GM21786 (cell line): ENCODE results near the gene CD6.

Experiments
- ATAC-seq: cut with Tn5 transposase; IDR thresholded peaks from one replicate; pipeline ENCODE4 v1.9.1; 2021; ENCODE audit not compliant: unreplicated experiment

The CD6 gene

GRCh38 chr11:60934790-60935605 is 36.5 kb upstream of the CD6 start:
- ATAC-seq: no peak

- ATAC-seq: no peak
These were observed 35.6 kb upstream of the CD6 start for GRCh38 chr11:60935676-60936442.

DNA sequence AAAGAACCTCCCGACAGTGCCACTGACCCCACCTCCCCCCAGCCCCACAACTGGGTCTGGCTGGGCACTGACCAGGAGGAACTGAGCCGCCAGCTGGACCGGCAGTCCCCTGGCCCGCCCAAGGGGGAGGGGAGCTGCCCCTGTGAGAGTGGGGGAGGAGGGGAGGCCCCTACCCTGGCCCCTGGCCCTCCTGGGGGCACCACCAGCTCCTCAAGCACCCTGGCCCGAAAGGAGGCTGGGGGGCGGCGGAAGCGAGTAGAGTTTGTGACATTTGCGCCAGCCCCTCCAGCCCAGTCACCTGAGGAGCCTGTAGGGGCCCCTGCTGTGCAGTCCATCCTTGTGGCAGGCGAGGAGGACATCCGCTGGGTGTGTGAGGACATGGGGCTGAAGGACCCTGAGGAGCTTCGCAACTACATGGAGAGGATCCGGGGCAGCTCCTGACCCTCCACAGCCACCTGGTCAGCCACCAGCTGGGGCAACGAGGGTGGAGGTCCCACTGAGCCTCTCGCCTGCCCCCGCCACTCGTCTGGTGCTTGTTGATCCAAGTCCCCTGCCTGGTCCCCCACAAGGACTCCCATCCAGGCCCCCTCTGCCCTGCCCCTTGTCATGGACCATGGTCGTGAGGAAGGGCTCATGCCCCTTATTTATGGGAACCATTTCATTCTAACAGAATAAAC is 34.9 kb upstream of the CD6 start:
- no peak for ATAC-seq

DNA sequence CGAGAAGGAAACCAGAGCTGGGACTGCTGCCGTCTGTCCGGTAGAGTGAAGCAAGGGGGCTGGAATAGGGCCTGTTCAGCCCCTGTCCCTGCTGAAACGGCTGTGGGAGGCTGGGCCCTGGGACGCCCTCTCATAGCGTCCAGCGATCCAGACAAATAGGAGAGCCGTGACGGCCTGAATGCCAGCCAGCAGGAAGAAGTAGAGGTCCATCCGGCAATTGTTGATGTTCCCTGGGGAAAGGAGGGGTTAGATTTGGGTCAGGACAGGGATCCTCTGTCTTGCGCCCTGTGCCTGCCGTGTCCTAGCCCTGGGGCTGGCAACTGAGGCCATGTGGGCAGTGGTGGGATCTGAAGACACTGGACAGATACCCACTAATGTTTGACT is 34.3 kb upstream of the CD6 start:
- no peak for ATAC-seq

- no peak for ATAC-seq
These were observed 33.7 kb upstream of the CD6 start for GRCh38 chr11:60937811-60938210.

GRCh38 chr11:60938500-60938899 is 33.0 kb upstream of the CD6 start:
- no peak for ATAC-seq

DNA sequence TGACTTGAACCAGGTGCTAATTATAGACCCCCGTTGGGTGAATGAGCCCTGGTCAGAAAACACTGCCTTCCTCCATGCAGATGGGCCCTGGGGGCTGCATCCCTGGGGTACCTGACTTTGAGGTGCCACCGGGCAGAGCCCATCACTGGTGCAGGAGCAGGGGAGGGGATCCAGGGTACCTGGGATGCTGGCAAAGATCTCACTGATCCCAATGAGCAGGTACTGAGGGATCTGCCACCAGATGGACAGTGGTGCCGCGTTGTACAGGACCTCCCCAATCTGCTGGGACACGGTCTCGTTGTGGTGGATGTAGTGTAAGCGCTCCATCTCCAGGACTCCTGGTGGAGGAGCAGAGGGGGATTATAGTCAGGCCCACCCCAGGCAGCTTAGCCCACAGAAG is 32.2 kb upstream of the CD6 start:
- ATAC-seq: no peak

GRCh38 chr11:60939855-60940254 is 31.6 kb upstream of the CD6 start:
- no peak for ATAC-seq

- ATAC-seq: no peak
These were observed 29.9 kb upstream of the CD6 start for GRCh38 chr11:60941371-60942119.

GRCh38 chr11:60942219-60942618 is 29.3 kb upstream of the CD6 start:
- no peak for ATAC-seq

- no peak for ATAC-seq
These were observed 28.4 kb upstream of the CD6 start for GRCh38 chr11:60942970-60943565.

GRCh38 chr11:60944490-60945294 is 26.8 kb upstream of the CD6 start:
- ATAC-seq: no peak

DNA sequence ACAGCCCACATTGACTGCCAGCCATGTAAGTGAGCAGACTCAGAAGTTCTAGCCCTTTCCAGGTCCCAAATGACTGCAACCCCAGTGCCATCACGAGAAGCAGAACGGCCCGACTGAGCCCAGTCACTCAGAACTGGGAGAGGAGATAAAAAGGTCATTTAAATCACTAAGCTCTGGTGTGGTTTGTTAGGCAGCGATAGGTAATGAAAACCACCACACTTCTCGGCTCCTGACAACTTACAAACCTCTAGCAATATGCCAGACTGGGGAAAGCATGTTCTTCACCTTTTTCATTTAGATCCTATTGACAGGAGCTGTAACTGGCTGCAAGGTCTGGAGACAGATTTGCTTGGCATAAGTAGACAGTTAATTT is 26.2 kb upstream of the CD6 start:
- ATAC-seq: no peak

GRCh38 chr11:60946601-60947264 is 24.7 kb upstream of the CD6 start:
- ATAC-seq: no peak

DNA sequence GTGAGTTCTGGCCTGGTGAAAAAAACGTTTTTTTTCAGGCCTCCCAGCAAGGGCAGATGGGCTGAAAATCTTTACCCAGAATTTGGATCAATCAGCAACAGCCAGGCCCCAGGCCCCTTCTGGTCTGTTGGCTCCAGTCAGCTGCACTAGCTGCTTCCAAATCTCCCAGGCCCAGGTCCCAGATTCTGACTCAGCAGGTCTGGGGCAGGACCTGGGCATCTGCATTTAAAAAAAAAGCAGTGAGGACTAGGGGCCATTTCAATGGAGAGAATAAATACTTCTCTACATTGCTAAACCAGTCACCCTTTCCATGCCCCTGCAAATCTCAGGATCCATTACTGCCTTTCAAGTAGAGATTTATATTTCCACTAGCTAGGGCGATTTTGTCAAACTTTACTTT is 23.8 kb upstream of the CD6 start:
- ATAC-seq: no peak

DNA sequence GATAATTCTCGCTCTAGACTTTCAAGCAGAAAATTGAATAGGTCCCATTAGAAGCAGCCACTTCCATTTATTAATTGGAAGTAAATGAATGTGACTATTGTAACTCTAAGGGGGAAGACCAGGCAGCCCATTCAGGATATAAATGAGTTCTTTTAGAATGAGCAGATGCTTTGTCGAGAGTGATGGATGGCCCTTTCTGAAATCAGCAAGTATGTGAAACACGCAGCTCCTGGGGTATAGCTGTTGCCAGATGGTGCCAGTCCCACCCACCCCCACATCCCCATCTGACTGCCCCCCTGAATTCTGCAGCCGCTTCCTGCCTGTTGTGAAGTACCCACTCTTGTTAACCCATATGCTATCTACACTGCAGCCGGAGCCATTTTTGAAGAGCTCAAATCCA is 23.2 kb upstream of the CD6 start:
- ATAC-seq: no peak

- ATAC-seq: no peak
These were observed 21.5 kb upstream of the CD6 start for GRCh38 chr11:60950024-60950423.

DNA sequence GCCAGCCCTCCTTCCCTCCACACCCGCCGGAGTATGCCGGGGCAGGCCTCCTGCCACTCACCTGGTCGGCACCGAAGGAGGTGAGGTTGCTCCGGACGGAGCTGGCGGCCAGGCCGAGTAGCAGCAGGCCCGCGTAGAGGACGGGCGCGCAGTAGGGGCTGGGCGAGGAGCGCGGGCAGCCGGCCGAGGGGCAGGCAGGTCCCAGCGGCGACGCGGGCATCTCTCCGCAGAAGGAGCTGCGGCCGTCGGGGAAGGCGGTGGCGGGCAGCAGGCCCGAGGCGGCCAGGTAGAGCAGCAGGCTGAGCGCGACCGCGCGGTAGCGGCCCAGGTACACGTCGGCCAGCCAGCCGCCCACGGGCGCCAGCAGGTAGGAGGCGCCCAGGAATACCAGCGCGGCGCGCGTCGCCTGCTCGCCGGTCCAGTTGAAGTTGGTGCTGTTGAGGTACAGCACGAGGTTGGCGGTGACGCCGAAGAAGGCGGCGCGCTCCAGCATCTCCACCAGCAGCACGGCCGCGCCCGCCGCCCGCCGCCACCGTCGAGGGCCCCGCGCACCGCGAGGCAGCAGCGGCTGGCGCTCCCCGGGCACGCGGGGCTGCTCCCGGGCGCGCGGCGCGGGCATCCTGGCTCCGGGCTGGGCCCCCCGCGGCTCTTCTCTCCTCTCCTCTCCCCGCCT is 20.4 kb upstream of the CD6 start:
- no peak for ATAC-seq

- ATAC-seq: no peak
These were observed 19.9 kb upstream of the CD6 start for GRCh38 chr11:60951606-60951903.
